ENCODE results near the gene SNAPIN. TPM values are rescaled to one million over a fixed set of nuclear protein-coding genes. Genes with fewer than 3 reads are reported as not detected.

SNAPIN gene
- total RNA-seq, 1 experiment from 2014 or later, result 39.1 TPM

DNA sequence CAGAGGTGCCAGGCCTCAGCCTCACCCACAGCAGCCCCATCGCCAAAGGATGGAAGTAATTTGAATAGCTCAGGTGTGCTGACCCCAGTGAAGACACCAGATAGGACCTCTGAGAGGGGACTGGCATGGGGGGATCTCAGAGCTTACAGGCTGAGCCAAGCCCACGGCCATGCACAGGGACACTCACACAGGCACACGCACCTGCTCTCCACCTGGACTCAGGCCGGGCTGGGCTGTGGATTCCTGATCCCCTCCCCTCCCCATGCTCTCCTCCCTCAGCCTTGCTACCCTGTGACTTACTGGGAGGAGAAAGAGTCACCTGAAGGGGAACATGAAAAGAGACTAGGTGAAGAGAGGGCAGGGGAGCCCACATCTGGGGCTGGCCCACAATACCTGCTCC, 35.0 kb downstream of the SNAPIN start:
- intact Hi-C loops (cut with micrococcal nuclease), result no loop called here
- H3K9ac ChIP-seq (ENCODE audit: low read length), result no peak overlapping the region
- no peaks in the 10 kb centered on the region for H4K20me1 ChIP-seq (ENCODE audit: insufficient read depth)
- no peak for ATAC-seq
- no peaks in the 10 kb centered on the region for H3K27me3 ChIP-seq (ENCODE audit: insufficient read depth, low read length)
- no peak for DNase-seq (ENCODE audit: low read depth, low spot score)
- POLR2A ChIA-PET, result no interaction called here
- RAD21 ChIA-PET (ENCODE audit: low non-redundant PET in 1 of 2, low total read pairs in 2 of 2, uncharacterized antibody in 2 of 2, unreplicated experiment in 2 of 2), result no interaction called here
- no peak overlapping the region for H3K27ac ChIP-seq (ENCODE audit: low read depth, low read length)
- H3K9me2 ChIP-seq (ENCODE audit: insufficient read depth), result no peaks in the 10 kb centered on the region
- H3K9me3 ChIP-seq (ENCODE audit: control insufficient read depth in 1 of 2, insufficient read depth in 1 of 2, low read depth in 1 of 2, low read length in 2 of 2), result no peaks in the 10 kb centered on the region
- H3K4me2 ChIP-seq (ENCODE audit: low read length), result no peak overlapping the region
- H3K4me1 ChIP-seq (ENCODE audit: control insufficient read depth in 1 of 2, insufficient read depth in 2 of 2, low read length in 2 of 2), result peaks cover 2 to 17% of the 10 kb centered on the region in 2 experiments; a peak in 2 of 4 replicates
- H3K4me3 ChIP-seq (replicated peaks in 1 of 2; ENCODE audit: low read depth in 1 of 2, low read length in 2 of 2), result no peak overlapping the region
- no peak overlapping the region for H2AFZ ChIP-seq (ENCODE audit: low read depth, low read length, poor library complexity, severe bottlenecking)
- no peaks in the 10 kb centered on the region for H3K36me3 ChIP-seq (ENCODE audit: control insufficient read depth in 1 of 2, insufficient read depth in 2 of 2, low read length in 2 of 2)
- BruUV-seq (replicated peaks), result no TSS peak
- TF ChIP-seq ZNF274 (IDR thresholded peaks at IDR 0.05; ENCODE audit: low read depth, low read length) (no peak), CEBPB (IDR thresholded peaks at IDR 0.05; ENCODE audit: low read depth) (no peak), EZH2phosphoT487 (IDR thresholded peaks at IDR 0.05; ENCODE audit: borderline replicate concordance) (no peak), SRF (IDR thresholded peaks at IDR 0.05; ENCODE audit: low read depth) (no peak), FOSL1 (IDR thresholded peaks at IDR 0.05; ENCODE audit: low read depth) (no peak), EZH2 (IDR thresholded peaks at IDR 0.05) (no peak), SP1 (IDR thresholded peaks at IDR 0.05; ENCODE audit: low read depth) (no peak), JUND (IDR thresholded peaks at IDR 0.05) (no peak), ELF1 (IDR thresholded peaks at IDR 0.05; ENCODE audit: borderline replicate concordance, low read depth) (no peak), CBX3 (IDR thresholded peaks at IDR 0.05; ENCODE audit: low read depth) (no peak), EGR1 (IDR thresholded peaks at IDR 0.05; ENCODE audit: low read depth) (no peak), TCF7L2 (IDR thresholded peaks at IDR 0.05; ENCODE audit: borderline replicate concordance, extremely low read depth, insufficient read depth, insufficient read length) (no peak)
- TF ChIP-seq, protein P1, sequence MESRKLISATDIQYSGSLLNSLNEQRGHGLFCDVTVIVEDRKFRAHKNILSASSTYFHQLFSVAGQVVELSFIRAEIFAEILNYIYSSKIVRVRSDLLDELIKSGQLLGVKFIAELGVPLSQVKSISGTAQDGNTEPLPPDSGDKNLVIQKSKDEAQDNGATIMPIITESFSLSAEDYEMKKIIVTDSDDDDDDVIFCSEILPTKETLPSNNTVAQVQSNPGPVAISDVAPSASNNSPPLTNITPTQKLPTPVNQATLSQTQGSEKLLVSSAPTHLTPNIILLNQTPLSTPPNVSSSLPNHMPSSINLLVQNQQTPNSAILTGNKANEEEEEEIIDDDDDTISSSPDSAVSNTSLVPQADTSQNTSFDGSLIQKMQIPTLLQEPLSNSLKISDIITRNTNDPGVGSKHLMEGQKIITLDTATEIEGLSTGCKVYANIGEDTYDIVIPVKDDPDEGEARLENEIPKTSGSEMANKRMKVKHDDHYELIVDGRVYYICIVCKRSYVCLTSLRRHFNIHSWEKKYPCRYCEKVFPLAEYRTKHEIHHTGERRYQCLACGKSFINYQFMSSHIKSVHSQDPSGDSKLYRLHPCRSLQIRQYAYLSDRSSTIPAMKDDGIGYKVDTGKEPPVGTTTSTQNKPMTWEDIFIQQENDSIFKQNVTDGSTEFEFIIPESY (IDR thresholded peaks at IDR 0.05; ENCODE audit: extremely low read depth, insufficient replicate concordance, low read length), result no peak
- TF ChIP-seq, protein P2, sequence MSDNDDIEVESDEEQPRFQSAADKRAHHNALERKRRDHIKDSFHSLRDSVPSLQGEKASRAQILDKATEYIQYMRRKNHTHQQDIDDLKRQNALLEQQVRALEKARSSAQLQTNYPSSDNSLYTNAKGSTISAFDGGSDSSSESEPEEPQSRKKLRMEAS (IDR thresholded peaks at IDR 0.05), result no peak
- TF ChIP-seq, protein P3, sequence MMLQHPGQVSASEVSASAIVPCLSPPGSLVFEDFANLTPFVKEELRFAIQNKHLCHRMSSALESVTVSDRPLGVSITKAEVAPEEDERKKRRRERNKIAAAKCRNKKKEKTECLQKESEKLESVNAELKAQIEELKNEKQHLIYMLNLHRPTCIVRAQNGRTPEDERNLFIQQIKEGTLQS (IDR thresholded peaks at IDR 0.05), result no peak
- TF ChIP-seq, protein P4, sequence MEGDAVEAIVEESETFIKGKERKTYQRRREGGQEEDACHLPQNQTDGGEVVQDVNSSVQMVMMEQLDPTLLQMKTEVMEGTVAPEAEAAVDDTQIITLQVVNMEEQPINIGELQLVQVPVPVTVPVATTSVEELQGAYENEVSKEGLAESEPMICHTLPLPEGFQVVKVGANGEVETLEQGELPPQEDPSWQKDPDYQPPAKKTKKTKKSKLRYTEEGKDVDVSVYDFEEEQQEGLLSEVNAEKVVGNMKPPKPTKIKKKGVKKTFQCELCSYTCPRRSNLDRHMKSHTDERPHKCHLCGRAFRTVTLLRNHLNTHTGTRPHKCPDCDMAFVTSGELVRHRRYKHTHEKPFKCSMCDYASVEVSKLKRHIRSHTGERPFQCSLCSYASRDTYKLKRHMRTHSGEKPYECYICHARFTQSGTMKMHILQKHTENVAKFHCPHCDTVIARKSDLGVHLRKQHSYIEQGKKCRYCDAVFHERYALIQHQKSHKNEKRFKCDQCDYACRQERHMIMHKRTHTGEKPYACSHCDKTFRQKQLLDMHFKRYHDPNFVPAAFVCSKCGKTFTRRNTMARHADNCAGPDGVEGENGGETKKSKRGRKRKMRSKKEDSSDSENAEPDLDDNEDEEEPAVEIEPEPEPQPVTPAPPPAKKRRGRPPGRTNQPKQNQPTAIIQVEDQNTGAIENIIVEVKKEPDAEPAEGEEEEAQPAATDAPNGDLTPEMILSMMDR (IDR thresholded peaks at IDR 0.05 in 2 of 3, conservative IDR thresholded peaks at IDR 0.05 in 1 of 3; ENCODE audit: borderline replicate concordance in 1 of 3, insufficient read depth in 1 of 3, low read depth in 2 of 3, low read length in 2 of 3), result no peak
- CTCF ChIA-PET, result interaction anchor here (0.6 kb wide), 1 partner anchor 221 kb away, joined by 3 read pairs; no protein-coding TSS in a partner anchor
- H3K79me2 ChIP-seq (ENCODE audit: insufficient read depth, low read length), result no peaks in the 10 kb centered on the region
